HFF-Myc (cell line): ENCODE results near the gene PLS3.
"Not testable (repeated sequence)": the region's sequence is repeated elsewhere in the genome, so short reads cannot be mapped to it uniquely, and the experiment has no call there.

Experiments used
- DNase-seq: peaks from one replicate; pipeline ENCODE4 v3.0.0-alpha.2; 2011; ENCODE audit warnings: low read depth; ENCODE audit errors: extremely low read depth
- H3K4me3 ChIP-seq: replicated peaks from 2 replicates; pipeline ENCODE4 v1.5.1; 2011; ENCODE audit warnings: low read depth, mild to moderate bottlenecking, control low read depth, low read length
- CTCF ChIP-seq: IDR thresholded peaks from 2 replicates; pipeline ENCODE4 v1.5.1; 2012; ENCODE audit warnings: mild to moderate bottlenecking, low read depth, low read length, control low read depth; ENCODE audit errors: missing control alignments

PLS3 gene

GRCh38 chrX:115622534-115622933 is 61.6 kb downstream of the PLS3 start:
- H3K4me3 ChIP-seq = no peak overlapping the region
- DNase-seq = no peak
- no peak for TF ChIP-seq CTCF

GRCh38 chrX:115624916-115625315 is 63.9 kb downstream of the PLS3 start:
- no peak overlapping the region for H3K4me3 ChIP-seq
- no peak for TF ChIP-seq CTCF
- DNase-seq = no peak

GRCh38 chrX:115625572-115626301 is 64.8 kb downstream of the PLS3 start:
- no peak overlapping the region for H3K4me3 ChIP-seq
- DNase-seq = no peak
- no peak for TF ChIP-seq CTCF

GRCh38 chrX:115630204-115630603 is 69.2 kb downstream of the PLS3 start:
- H3K4me3 ChIP-seq = no peak overlapping the region
- TF ChIP-seq CTCF = no peak
- DNase-seq = no peak

GRCh38 chrX:115632455-115632854 is 71.5 kb downstream of the PLS3 start:
- DNase-seq = no peak
- no peak for TF ChIP-seq CTCF
- H3K4me3 ChIP-seq = no peak overlapping the region

- not testable (repeated sequence) for DNase-seq, H3K4me3 ChIP-seq
Observed at GRCh38 chrX:115633397-115633796, 72.4 kb downstream of the PLS3 start.

- TF ChIP-seq CTCF = no peak
- no peak overlapping the region for H3K4me3 ChIP-seq
- DNase-seq = no peak
Observed at GRCh38 chrX:115639334-115639880, 78.4 kb downstream of the PLS3 start.
